GM12873 (cell line): ENCODE data around the gene PHF20.

ENCODE experiments used
- TF ChIP-seq, protein P1 (sequence below): IDR thresholded peaks from 2 replicates; pipeline ENCODE4 v1.5.1; 2012; ENCODE audit warnings: low read depth, mild to moderate bottlenecking, moderate library complexity, low read length, control low read depth; ENCODE audit not compliant: insufficient read depth; ENCODE audit errors: missing control alignments

Gene PHF20

DNA sequence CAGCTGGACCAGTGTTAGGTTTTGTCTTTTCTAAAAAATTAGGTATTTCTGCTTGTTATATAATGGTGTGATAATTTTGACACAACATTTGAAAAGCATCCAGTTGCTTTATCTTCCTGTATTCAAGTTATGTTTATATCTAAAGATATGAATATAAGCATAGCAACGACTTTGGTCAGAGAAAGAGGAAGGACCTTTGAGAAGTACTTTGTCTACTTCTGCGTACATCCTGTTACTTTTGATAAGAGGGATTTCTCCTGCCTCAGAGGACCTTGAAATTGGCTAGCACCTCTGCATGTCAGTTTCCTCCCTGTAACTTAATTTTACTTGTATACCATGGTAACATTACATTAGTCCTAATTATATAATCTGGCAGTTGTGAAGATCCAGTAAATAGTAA is 24.8 kb downstream of the PHF20 start:
- TF ChIP-seq, protein P1, sequence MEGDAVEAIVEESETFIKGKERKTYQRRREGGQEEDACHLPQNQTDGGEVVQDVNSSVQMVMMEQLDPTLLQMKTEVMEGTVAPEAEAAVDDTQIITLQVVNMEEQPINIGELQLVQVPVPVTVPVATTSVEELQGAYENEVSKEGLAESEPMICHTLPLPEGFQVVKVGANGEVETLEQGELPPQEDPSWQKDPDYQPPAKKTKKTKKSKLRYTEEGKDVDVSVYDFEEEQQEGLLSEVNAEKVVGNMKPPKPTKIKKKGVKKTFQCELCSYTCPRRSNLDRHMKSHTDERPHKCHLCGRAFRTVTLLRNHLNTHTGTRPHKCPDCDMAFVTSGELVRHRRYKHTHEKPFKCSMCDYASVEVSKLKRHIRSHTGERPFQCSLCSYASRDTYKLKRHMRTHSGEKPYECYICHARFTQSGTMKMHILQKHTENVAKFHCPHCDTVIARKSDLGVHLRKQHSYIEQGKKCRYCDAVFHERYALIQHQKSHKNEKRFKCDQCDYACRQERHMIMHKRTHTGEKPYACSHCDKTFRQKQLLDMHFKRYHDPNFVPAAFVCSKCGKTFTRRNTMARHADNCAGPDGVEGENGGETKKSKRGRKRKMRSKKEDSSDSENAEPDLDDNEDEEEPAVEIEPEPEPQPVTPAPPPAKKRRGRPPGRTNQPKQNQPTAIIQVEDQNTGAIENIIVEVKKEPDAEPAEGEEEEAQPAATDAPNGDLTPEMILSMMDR, result no peak

GRCh38 chr20:35801865-35802264 is 30.1 kb downstream of the PHF20 start:
- TF ChIP-seq, protein P1, result no peak

- TF ChIP-seq, protein P1, result no peak
These were observed 34.3 kb downstream of the PHF20 start for GRCh38 chr20:35806075-35806474.

DNA sequence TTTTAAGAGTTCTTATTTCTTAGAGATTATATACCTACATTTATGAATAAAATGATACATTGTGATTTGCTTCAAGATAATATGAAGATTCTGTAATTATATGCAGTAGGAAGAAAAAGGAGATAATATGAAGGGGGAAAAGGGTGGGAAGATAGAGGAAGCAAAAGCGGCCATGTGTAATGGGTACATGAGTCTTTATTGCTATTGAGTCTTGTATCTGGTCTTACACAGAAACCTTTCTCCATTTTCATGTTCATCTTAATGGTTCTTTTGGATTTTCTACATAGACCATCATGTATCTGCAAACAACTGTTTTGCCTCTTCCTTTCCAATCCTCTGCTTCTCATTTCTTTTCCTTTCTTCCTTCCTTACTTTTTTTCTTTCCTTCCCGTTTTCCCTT is 36.1 kb downstream of the PHF20 start:
- TF ChIP-seq, protein P1, result no peak

DNA sequence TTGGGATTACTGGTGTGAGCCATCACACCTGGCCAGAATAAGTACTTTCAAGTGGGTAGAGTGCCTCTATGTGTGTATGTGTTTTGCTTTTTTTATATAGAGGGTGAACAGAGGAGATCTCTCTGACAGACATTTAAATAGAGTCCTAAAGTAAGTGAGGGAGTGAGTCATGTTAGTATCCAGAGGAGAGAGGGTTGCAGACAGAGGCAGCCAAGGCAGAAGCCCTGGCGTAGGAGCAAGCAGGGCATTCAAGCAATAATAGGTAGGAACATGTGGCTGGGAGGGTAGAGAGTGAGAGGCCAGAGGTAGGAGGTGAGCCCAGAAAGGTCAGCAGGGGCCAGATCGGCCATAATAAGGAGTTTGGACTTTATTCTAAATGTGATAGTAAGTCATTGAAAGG is 48.9 kb downstream of the PHF20 start:
- TF ChIP-seq, protein P1, result no peak

- TF ChIP-seq, protein P1, result no peak
These were observed 50.0 kb downstream of the PHF20 start for GRCh38 chr20:35821807-35822242.

GRCh38 chr20:35823147-35823546 is 51.3 kb downstream of the PHF20 start:
- TF ChIP-seq, protein P1, result no peak

- TF ChIP-seq, protein P1, result no peak
These were observed 52.1 kb downstream of the PHF20 start for GRCh38 chr20:35823937-35824336.
